Activated gamma-delta T cell (primary cell): ENCODE data around the gene PACS2.

Experiments
- DNase-seq: peaks from one replicate; lab custom pipeline; 2025; lab: John Stamatoyannopoulos, UW

The PACS2 gene

GRCh38 chr14:105408592-105408991 is 94.0 kb downstream of the PACS2 start:
- DNase-seq: no peak

GRCh38 chr14:105409364-105409763 is 94.8 kb downstream of the PACS2 start:
- DNase-seq: no peak

- DNase-seq: no peak
These were observed 96.1 kb downstream of the PACS2 start for GRCh38 chr14:105410642-105411016.

GRCh38 chr14:105411017-105411941 is 96.7 kb downstream of the PACS2 start:
- no peak for DNase-seq

GRCh38 chr14:105411985-105412770 is 97.6 kb downstream of the PACS2 start:
- no peak for DNase-seq

- DNase-seq: no peak
These were observed 98.4 kb downstream of the PACS2 start for GRCh38 chr14:105412771-105413543.

GRCh38 chr14:105413544-105413886 is 99.0 kb downstream of the PACS2 start:
- no peak for DNase-seq

GRCh38 chr14:105414456-105415371 is 100.2 kb downstream of the PACS2 start:
- DNase-seq: peak; percentile 41

GRCh38 chr14:105415481-105416428 is 101.2 kb downstream of the PACS2 start:
- DNase-seq: no peak

GRCh38 chr14:105416671-105417070 is 102.1 kb downstream of the PACS2 start:
- no peak for DNase-seq

GRCh38 chr14:105417690-105418121 is 103.2 kb downstream of the PACS2 start:
- DNase-seq: no peak

- DNase-seq: no peak
These were observed 104.0 kb downstream of the PACS2 start for GRCh38 chr14:105418269-105419194.

GRCh38 chr14:105419195-105420091 is 104.9 kb downstream of the PACS2 start, which contains the start of gene MTA1:
Gene MTA1 (plus strand): TSS chr14:105419827. CDS start chr14:105420036, 209 bp downstream.
- peak; percentile 46 for DNase-seq

GRCh38 chr14:105420101-105420973 is 105.8 kb downstream of the PACS2 start:
- DNase-seq: no peak

- no peak for DNase-seq
These were observed 106.6 kb downstream of the PACS2 start for GRCh38 chr14:105420974-105421674.
